Measurements from ENCODE around the gene ASXL3. TPM values are rescaled to one million over a fixed set of nuclear protein-coding genes. Genes with fewer than 3 reads are reported as not detected.

ASXL3 gene
- total and polyA plus RNA-seq, 9 of the 15 experiments (the other 6 are each of a cell fraction or from before 2014, with no cell fraction given) = not detected

GRCh38 chr18:33702625-33703024 is 124.6 kb downstream of the ASXL3 start (continued):
- TF ChIP-seq ZNF57 (CRISPR knock-in tag; IDR thresholded peaks at IDR 0.05) (no peak), GTF3C2 (IDR thresholded peaks at IDR 0.05; ENCODE audit: borderline replicate concordance, extremely low read depth, insufficient read length) (no peak), NBN (IDR thresholded peaks at IDR 0.05; ENCODE audit: low read depth) (no peak)

GRCh38 chr18:33706391-33706790 is 128.4 kb downstream of the ASXL3 start:
- ATAC-seq (no peak), DNase-seq (ENCODE audit: extremely low read depth in 1 of 4, low spot score in 3 of 4) (no peak), FAIRE-seq (no peak)
- BruUV-seq (replicated peaks) = no TSS peak
- Histone ChIP-seq H4K20me1 (replicated peaks; ENCODE audit: control insufficient read depth, insufficient read depth, low read length) (no peaks in the 10 kb centered on the region), H3K9me3 (replicated peaks; ENCODE audit: control insufficient read depth, insufficient read depth, low read depth, low read length) (no peaks in the 10 kb centered on the region), H3K27ac (ENCODE audit: extremely low read depth, low read depth, low read length) (no peak overlapping the region), H2AFZ (ENCODE audit: low read depth, low read length) (no peak overlapping the region), H3K9ac (ENCODE audit: insufficient read depth in 1 of 2, low read depth in 2 of 2, low read length in 2 of 2) (no peak overlapping the region), H3K27me3 (ENCODE audit: control insufficient read depth in 2 of 2, insufficient read depth in 2 of 2, low read length in 2 of 2) (no peaks in the 10 kb centered on the region), H3K4me2 (ENCODE audit: insufficient read depth, low read length) (no peak overlapping the region), H3K4me1 (replicated peaks in 1 of 2; ENCODE audit: control insufficient read depth in 2 of 2, insufficient read depth in 2 of 2, low read length in 2 of 2) (no peaks in the 10 kb centered on the region), H3K9me1 (ENCODE audit: control insufficient read depth, insufficient read depth, low read length) (no peaks in the 10 kb centered on the region), H3K4me3 (no peak overlapping the region), H3K79me2 (ENCODE audit: control insufficient read depth, insufficient read depth, low read length) (no peaks in the 10 kb centered on the region), H3K36me3 (ENCODE audit: control insufficient read depth, insufficient read depth, low read length) (no peaks in the 10 kb centered on the region)
- 0% methylated on average over 1 of the region's 1 CpG for WGBS (ENCODE audit: insufficient coverage, low coverage, missing lambda C conversion rate)
- POLR2A ChIA-PET = no interaction called here
- no peak for TF ChIP-seq ZNF41 (CRISPR knock-in tag; conservative IDR thresholded peaks at IDR 0.05)
- CTCF ChIA-PET (ENCODE audit: low intra/inter-chr PET ratio) = no interaction called here
- intact Hi-C loops (cut with micrococcal nuclease) (no loop called here), in situ Hi-C loops (cut with MboI) (no loop called here)

All from K562 (cell line).